Stimulated activated CD8-positive, alpha-beta memory T cell treated with anti-CD3 and anti-CD28 coated beads, Interleukin-7, amount 100 ng/mL, for 1 hour (primary cell): ENCODE measurements around the gene IQCF2.
"Not testable (repeated sequence)": the region's sequence is repeated elsewhere in the genome, so short reads cannot be mapped to it uniquely, and the experiment has no call there.

Experiments used
- DNase-seq, 2 donors: peaks; one replicate each; pipeline ENCODE4 v3.0.0-alpha.2; 2020; ENCODE audit warnings: low read depth in 2 of 2

Gene IQCF2

DNA sequence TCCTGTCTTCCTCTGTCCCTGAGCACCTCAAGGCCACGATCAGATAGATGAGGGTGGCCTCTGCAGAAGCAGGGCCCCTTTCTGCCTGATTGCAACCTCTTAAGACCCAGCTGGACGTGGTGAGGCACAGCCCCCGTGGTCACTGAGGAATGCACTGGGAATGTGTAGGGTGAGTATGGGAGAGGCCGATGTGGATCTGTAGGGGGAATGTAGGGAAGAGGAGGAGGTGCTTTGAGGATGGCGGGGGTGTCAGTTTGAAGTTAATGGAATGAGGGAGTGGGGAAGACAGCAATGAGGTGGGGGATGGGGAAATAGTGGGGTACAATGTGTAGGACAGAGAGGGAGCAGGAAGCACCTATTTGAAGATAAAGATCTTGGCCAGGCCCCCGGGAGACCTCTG is 14.8 kb downstream of the IQCF2 start:
- DNase-seq, result no peak

DNA sequence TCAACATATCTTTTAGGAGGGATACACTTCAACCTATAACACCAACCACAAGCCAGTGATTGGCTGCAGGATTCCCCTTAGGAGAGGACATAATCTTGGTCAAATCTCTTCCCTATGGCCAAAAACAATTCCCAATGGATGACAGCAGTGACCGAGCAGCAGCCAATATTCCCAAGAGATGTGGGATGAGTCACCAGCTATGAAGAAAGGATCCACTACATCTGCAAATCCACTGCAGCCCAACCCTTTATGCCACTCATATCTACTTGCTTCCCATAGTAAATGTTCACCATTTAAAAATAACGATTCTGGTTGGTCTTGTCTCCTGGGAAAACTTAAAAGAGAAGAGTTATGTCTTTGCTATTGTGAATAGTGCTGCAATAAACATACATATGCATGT is 18.5 kb downstream of the IQCF2 start:
- no peak for DNase-seq

DNA sequence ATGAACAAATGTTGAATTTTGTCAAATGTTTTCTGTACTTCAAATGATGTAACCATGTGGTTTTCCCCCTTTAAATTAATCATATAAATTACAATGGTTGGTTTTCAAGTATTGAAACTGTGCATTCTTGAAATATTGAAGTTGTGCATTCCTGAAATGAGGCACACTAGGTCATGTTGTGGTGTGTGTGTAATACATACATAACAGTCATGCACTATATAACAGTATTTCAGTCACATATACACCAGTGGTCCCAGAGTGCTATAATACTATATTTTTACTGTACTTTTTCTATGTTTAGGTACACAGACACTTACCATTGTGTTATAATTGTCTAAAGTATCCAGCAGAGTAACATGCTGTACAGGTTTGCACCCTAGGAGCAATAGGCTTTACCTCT is 25.0 kb downstream of the IQCF2 start:
- no peak for DNase-seq

DNA sequence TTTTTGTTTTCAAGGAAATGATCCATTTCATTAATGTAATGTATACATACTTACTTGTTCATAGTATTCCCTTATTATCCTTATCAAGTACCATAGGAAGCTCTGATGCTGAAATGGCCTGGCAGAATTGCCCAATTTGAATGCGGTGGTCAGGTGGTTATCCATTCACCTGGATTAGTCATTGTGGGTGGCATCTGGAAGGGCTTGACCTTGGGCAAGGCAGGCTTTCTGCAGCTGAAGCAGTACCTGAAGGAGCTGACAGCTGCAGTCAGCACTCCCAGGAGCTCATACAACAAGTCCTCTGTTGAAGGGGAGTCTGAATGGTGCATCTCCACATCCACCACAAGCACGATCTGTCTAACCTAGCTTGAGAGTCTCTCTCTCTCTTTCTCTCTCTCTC is 26.2 kb downstream of the IQCF2 start:
- DNase-seq, result no peak

DNA sequence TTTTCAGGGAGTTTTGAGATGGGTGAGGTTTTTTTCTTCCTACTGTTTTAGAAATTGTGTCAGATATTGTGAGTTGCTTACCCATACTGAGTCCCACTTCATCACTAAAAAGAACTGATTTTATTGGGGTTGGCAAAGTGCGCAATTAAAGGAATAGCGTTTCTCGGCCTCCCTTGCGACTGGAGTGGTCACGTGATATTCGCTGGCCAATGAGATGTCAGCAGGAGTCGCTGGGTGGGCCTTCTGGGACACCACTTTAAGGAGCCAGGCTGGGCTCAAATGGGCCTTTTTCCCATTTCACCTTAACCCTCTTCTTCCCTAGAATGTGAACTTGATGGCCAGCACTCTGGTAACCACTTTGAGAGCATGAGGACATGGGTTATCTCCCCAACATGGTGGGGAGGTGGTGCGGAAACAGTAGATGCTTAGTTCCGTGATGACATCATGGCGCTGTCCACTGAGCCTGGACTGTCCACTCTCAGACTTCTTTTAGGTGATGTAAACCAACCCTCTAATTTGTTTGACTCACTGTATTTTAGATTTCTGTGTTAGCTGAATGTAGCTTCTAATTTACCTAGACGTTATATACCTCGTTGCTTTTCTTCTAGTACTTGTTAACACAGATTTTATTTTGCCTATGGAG is 27.2 kb downstream of the IQCF2 start:
- DNase-seq, result no peak

- no peak for DNase-seq
Measured at GRCh38 chr3:51891242-51892039, 30.0 kb downstream of the IQCF2 start.

GRCh38 chr3:51894391-51894790 is 33.0 kb downstream of the IQCF2 start:
- DNase-seq, result no peak

- DNase-seq, result no peak
Measured at GRCh38 chr3:51894939-51895338, 33.5 kb downstream of the IQCF2 start.

DNA sequence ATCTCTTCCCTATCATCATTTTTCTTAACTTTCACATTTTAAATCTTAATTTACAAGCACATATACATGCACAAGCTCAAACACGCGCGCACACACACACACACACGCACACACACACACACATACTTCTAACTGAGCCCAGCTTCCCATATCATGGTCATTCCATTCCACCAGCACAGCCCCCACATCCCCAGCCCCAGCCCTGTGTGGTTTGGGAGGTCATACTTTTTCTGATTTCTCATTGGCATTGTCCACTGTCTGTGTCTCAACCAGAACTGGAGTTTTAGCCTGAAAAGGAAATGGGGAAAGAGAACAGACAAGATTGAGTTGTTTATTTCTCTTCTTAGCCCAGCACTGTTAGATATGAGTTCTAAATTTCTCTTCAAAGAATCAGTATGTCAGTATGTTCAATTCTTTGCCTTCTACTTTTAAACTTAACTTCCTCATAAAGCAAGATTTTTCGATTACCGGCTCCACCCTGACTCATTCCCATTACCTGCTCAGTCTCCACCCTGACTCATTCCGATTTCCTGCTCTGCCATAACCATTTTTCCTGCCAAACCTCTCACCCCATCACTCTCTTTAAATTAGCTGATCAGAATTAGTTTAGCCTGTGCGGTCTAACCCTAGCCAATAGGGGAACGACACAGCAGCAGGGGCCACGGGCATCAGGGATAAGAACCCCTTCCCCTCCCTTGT is 35.3 kb downstream of the IQCF2 start:
- DNase-seq, result no peak

- DNase-seq, result no peak
Measured at GRCh38 chr3:51897391-51897790, 36.0 kb downstream of the IQCF2 start.

DNA sequence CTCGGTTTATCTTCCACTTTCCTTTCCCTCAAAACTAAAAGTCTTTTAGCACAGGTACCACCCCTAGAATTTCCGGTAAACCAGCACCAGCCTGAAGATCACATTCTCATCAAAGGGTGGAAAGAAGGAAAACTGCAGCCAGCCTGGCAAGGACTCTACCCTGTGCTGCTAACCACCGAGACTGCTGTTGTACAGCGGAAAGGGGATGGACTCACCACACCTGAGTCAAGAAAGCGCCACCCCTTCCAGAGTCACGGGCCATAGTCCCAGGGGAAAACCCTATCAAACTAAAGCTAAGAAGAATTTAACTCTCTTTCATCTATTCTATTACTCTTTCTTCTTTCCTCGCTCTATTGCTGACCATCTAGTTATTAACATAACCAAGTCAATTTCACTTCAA is 38.6 kb downstream of the IQCF2 start:
- DNase-seq, result not testable (repeated sequence)

DNA sequence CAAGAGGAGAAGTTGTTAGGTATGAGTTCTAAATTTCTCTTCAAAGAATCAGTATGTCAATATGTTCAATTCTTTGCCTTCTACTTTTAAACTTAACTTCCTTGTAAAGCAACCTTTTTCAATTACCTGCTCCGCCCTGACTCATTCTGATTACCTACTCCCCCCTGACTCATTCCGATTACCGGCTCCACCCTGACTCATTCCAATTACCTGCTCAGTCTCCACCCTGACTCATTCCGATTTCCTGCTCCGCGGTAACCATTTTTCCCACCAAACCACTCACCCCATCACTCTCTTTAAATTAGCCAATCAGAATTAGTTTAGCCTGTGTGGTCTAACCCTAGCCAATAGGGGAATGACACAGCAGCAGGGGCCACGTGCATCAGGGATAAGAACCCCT is 40.9 kb downstream of the IQCF2 start:
- DNase-seq, result not testable (repeated sequence)

DNA sequence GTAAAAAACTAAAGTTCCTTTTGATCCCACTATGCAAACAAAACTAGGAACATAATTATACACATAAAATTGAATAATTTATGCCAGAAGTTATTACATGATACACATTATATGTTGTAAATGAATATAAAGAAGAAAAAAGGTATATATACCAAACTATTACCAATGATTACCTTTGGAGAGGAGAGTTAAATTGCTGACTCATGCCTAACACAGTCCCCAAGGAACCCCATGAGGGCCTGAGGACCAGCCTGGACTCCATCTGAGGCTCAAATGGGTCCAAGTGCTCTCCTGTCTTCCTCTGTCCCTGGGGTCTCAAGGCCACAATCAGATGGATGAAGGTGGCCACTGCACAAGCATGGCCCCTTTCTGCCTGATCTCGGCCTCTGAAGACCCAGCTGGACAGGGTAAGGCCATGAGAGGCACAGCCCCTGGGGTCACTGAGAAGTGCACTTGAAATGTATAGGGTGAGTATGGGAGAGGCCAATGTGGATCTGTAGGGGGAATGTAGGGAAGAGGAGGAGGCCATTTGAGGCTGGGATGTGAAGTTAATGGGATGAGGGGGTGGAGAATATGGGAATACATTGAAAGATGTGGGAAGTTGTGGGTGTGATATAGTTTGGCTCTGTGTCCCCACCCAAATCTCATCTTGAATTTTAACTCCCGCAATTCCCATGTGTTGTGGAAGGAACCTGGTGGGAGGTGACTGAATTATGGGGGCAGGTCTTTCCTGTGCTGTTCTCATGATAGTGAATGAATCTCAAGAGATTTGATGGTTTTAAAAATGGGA is 42.8 kb downstream of the IQCF2 start:
- DNase-seq, result no peak

GRCh38 chr3:51908026-51908425 is 46.6 kb downstream of the IQCF2 start:
- DNase-seq, result no peak
